ENCODE measurements around the gene C1orf21.

Gene C1orf21

GRCh38 chr1:184563308-184563707, 176.5 kb downstream of the C1orf21 start:
- H3K79me2 ChIP-seq (ENCODE audit: control insufficient read depth, low read length): no peaks in the 10 kb centered on the region
- H3K4me3 ChIP-seq (ENCODE audit: low read length): no peak overlapping the region
- no peak for TF ChIP-seq EZH2phosphoT487 (IDR thresholded peaks at IDR 0.05; ENCODE audit: borderline replicate concordance, low read length)
- peak; percentile 50 for TF ChIP-seq CTCF (IDR thresholded peaks at IDR 0.05; ENCODE audit: low read depth, low read length, poor library complexity, severe bottlenecking)
- H3F3A ChIP-seq (ENCODE audit: control insufficient read depth, insufficient read depth): no peaks in the 10 kb centered on the region
- H3K27me3 ChIP-seq (ENCODE audit: control insufficient read depth, low read length): peaks cover 11% of the 10 kb centered on the region
- no peaks in the 10 kb centered on the region for H3K9me2 ChIP-seq (replicated peaks; ENCODE audit: control insufficient read depth, low read length)
- H3K4me2 ChIP-seq (ENCODE audit: low read length): no peak overlapping the region
- no peaks in the 10 kb centered on the region for H4K20me1 ChIP-seq (ENCODE audit: control insufficient read depth, insufficient read depth, low read depth, low read length)
- no peaks in the 10 kb centered on the region for H3K9me3 ChIP-seq (ENCODE audit: control insufficient read depth, insufficient read depth, low read length)
- no peaks in the 10 kb centered on the region for H3K4me1 ChIP-seq (ENCODE audit: control insufficient read depth, low read length)
- H3K36me3 ChIP-seq (ENCODE audit: control insufficient read depth, low read length): no peaks in the 10 kb centered on the region
- no peak overlapping the region for H3K27ac ChIP-seq (ENCODE audit: low read depth, low read length)

- Histone ChIP-seq H3F3A (ENCODE audit: control insufficient read depth, insufficient read depth) (no peaks in the 10 kb centered on the region), H3K79me2 (ENCODE audit: control insufficient read depth, low read length) (no peaks in the 10 kb centered on the region), H4K20me1 (ENCODE audit: control insufficient read depth, insufficient read depth, low read depth, low read length) (no peaks in the 10 kb centered on the region), H3K4me1 (ENCODE audit: control insufficient read depth, low read length) (no peaks in the 10 kb centered on the region), H3K27me3 (ENCODE audit: control insufficient read depth, low read length) (peaks cover 8% of the 10 kb centered on the region; the same call in 1 of the 2 replicates), H3K9me2 (replicated peaks; ENCODE audit: control insufficient read depth, low read length) (no peaks in the 10 kb centered on the region), H3K36me3 (ENCODE audit: control insufficient read depth, low read length) (no peaks in the 10 kb centered on the region), H3K27ac (ENCODE audit: low read depth, low read length) (no peak overlapping the region), H3K9me3 (ENCODE audit: control insufficient read depth, insufficient read depth, low read length) (no peaks in the 10 kb centered on the region), H3K4me2 (ENCODE audit: low read length) (no peak overlapping the region), H3K4me3 (ENCODE audit: low read length) (no peak overlapping the region)
- no peak for TF ChIP-seq EZH2phosphoT487 (IDR thresholded peaks at IDR 0.05; ENCODE audit: borderline replicate concordance, low read length)
- TF ChIP-seq CTCF (IDR thresholded peaks at IDR 0.05; ENCODE audit: low read depth, low read length, poor library complexity, severe bottlenecking): no peak
These were observed 180.2 kb downstream of the C1orf21 start for GRCh38 chr1:184567009-184567408.

- no peak for TF ChIP-seq EZH2phosphoT487 (IDR thresholded peaks at IDR 0.05; ENCODE audit: borderline replicate concordance, low read length)
- no peak for TF ChIP-seq CTCF (IDR thresholded peaks at IDR 0.05; ENCODE audit: low read depth, low read length, poor library complexity, severe bottlenecking)
- no peaks in the 10 kb centered on the region for H3K9me2 ChIP-seq (replicated peaks; ENCODE audit: control insufficient read depth, low read length)
- H3K4me3 ChIP-seq (ENCODE audit: low read length): no peak overlapping the region
- H3K4me2 ChIP-seq (ENCODE audit: low read length): no peak overlapping the region
- H3K4me1 ChIP-seq (ENCODE audit: control insufficient read depth, low read length): no peaks in the 10 kb centered on the region
- H4K20me1 ChIP-seq (ENCODE audit: control insufficient read depth, insufficient read depth, low read depth, low read length): no peaks in the 10 kb centered on the region
- no peaks in the 10 kb centered on the region for H3F3A ChIP-seq (ENCODE audit: control insufficient read depth, insufficient read depth)
- no peaks in the 10 kb centered on the region for H3K9me3 ChIP-seq (ENCODE audit: control insufficient read depth, insufficient read depth, low read length)
- H3K36me3 ChIP-seq (ENCODE audit: control insufficient read depth, low read length): no peaks in the 10 kb centered on the region
- no peak overlapping the region for H3K27ac ChIP-seq (ENCODE audit: low read depth, low read length)
- H3K79me2 ChIP-seq (ENCODE audit: control insufficient read depth, low read length): no peaks in the 10 kb centered on the region
- peaks cover 8% of the 10 kb centered on the region; the same call in 1 of the 2 replicates for H3K27me3 ChIP-seq (ENCODE audit: control insufficient read depth, low read length)
These were observed 180.8 kb downstream of the C1orf21 start for GRCh38 chr1:184567637-184568036.

Data from DOHH2 (cell line).